ENCODE measurements around the gene SRP14.

Gene SRP14

DNA sequence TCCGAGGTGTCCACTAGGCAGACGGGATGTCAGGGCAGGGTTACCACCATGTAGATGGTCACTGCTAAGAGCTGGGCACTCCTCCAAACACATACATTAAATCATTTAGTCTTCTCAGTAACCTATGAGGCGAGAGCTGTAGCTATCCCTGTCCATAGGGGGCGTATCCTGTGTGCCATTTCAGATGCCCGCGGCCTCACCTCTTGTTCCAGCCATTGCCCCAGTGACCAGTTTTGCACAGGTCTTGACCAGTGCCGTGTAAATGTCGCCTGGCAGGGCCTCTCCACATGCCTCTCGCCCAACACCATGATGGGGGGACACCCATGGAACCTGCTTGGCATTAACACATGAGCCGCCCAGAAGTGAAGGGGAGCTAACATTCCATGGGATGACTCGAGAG is 20.8 kb upstream of the SRP14 start:
- H3K4me3 ChIP-seq (ENCODE audit: low read length): no peak overlapping the region
- TF ChIP-seq, protein P1, sequence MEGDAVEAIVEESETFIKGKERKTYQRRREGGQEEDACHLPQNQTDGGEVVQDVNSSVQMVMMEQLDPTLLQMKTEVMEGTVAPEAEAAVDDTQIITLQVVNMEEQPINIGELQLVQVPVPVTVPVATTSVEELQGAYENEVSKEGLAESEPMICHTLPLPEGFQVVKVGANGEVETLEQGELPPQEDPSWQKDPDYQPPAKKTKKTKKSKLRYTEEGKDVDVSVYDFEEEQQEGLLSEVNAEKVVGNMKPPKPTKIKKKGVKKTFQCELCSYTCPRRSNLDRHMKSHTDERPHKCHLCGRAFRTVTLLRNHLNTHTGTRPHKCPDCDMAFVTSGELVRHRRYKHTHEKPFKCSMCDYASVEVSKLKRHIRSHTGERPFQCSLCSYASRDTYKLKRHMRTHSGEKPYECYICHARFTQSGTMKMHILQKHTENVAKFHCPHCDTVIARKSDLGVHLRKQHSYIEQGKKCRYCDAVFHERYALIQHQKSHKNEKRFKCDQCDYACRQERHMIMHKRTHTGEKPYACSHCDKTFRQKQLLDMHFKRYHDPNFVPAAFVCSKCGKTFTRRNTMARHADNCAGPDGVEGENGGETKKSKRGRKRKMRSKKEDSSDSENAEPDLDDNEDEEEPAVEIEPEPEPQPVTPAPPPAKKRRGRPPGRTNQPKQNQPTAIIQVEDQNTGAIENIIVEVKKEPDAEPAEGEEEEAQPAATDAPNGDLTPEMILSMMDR (conservative IDR thresholded peaks at IDR 0.05; ENCODE audit: low read depth, low read length): no peak
- no peak for DNase-seq (ENCODE audit: low read depth)

DNA sequence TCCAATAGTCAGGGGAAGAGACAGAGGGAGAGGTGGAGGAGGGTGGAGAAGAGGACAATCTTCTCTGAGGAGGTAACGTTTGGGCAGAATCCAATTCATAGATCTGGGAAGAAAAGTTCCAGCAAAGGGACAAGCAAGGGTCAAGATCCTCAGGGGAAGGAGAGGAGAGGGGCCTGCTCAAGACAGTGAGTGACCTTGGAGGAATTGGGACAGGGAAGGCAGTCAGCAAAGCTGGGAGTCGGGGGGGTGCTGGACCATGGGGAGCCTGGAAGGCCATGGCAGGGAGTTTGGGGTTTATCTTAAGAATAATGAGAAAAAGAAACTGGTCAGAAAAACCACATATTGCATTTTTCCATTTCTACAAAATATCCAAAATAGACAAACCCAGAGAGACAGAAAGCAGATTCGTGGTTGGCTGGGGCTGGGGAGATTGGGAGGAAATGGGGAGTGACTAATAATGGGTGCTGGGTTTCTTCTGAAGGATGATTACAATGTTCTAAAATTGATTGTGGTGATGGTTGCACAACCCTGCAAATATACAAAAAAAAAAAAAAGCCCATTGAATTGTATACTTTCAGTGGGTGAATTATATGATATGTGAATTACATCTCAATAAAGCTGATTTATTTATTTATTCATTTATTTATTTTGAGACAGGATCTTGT is 19.6 kb upstream of the SRP14 start:
- H3K4me3 ChIP-seq (ENCODE audit: low read length): no peak overlapping the region
- DNase-seq (ENCODE audit: low read depth): no peak
- TF ChIP-seq, protein P1 (conservative IDR thresholded peaks at IDR 0.05; ENCODE audit: low read depth, low read length): no peak

DNA sequence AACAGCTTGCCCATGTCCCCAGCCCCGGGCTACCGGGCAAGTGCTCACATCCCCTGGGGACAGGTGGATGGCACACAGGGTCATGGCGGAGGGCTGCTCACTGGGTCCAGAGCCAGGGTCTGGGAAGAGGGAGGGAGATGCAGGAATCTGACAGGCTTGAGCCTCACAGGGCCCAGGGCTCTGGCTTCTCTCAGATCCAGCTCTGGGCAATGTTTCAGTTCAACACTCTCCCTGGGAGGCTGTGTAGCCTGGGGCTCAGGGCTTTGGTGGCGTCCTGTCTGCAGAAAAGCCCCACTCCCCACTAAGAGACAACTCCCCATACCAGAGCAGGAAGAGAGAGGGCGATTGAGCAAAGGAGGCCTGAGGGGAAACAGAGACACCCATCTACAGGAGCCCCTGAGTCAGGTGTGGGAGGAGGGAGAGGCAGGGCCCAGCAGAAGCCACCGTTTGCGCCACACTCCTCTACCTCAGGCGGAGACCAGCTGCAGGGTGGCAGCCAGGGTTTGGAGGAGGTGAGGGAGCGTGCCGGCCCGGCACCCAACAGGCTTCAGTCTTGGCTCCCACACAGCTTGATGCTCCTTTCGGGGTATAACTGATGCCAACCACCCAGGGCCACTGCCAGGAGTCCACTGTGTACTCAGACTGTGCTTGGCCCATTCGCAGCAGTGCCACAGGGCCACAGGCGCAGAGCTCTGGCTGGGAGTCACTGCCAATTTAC is 16.8 kb upstream of the SRP14 start:
- no peak for DNase-seq (ENCODE audit: low read depth)
- TF ChIP-seq, protein P1 (conservative IDR thresholded peaks at IDR 0.05; ENCODE audit: low read depth, low read length): no peak
- no peak overlapping the region for H3K4me3 ChIP-seq (ENCODE audit: low read length)

DNA sequence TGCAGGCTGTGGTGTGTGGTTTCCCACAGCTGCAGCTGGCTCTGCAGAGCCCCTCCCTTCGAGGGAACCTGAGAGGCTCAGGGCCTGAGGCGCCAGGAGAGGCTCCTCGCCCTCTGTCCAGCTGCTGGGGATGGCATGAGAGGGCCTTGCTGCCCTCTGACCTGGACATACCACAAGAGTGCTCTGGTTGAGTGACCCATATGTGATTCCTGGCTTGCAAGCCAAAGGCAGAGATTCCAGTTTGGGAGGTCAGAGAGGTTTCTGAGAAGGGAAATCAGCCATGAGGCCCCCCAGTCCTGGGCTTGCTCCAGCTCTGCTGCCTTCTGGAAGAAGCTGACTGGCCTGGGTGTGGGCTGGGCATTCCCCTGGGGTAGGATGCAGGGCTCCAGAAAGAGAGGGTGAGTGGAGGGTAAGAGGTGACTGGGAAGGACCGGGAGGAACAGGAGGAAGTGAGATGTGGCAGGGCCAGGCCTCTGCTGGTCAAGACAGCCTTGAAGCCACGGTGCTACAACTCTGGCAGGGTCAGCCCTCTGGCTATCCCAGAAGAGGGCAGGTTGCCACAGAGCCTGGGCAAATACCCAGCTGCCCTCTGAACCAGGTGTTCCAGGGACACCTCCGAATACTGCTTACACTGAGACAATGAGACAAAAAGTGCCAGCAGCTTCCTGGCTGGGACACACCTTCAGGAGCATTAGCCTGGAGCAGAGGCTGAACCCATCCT is 16.0 kb upstream of the SRP14 start:
- no peak for DNase-seq (ENCODE audit: low read depth)
- TF ChIP-seq, protein P1 (conservative IDR thresholded peaks at IDR 0.05; ENCODE audit: low read depth, low read length): no peak
- H3K4me3 ChIP-seq (ENCODE audit: low read length): no peak overlapping the region

DNA sequence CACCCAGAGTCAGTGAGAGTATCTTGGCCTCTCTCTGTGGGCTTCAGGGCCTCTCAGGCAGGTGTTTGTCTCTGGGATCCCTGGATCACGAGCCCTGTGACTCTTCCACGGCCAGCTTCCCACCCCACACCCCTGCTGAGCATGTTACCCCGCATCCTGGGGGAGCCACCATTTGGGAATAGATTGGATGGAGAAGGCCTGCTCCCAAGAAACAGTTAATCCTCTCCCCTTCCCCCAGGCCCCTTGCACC is 15.5 kb upstream of the SRP14 start:
- no peak overlapping the region for H3K4me3 ChIP-seq (ENCODE audit: low read length)
- TF ChIP-seq, protein P1 (conservative IDR thresholded peaks at IDR 0.05; ENCODE audit: low read depth, low read length): no peak
- DNase-seq (ENCODE audit: low read depth): no peak

DNA sequence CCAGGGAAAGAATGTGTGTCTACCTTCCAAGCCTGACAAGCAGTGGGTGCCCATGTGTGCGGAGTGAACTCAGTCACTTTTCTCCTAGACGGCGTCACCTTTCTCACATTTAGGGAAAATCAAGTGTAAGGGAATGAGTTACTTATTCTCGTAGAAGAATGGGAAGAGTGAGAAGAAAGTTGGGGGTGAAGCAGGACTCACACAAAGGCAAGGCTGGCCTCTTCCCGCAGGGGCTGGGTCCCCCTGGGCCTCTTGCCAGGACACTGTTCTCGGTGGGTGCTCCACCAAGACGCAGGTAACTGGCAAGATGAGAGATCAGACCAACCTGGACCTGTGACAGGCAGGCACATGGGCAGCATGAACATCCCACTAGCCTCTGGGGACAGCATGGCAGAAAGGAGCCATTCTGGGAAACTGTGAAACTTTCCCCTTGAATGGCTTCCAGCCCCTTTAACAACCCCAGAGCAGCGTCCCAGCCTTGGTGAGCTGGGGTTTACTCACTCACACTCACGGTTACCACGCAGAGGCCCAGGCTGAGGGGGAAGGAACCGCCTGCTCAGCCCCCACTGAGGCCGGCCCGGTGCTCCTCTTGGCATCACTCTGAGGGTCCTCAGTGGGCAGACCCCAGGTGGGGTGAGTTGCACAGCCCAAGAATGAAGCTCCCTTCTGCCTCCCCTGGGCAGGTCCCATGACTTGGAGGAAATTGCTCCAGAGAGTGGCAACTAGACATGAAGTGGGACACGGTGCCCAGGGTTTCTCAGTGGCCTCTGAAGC is 15.0 kb upstream of the SRP14 start:
- DNase-seq (ENCODE audit: low read depth): no peak
- H3K4me3 ChIP-seq (ENCODE audit: low read length): no peak overlapping the region
- TF ChIP-seq, protein P1 (conservative IDR thresholded peaks at IDR 0.05; ENCODE audit: low read depth, low read length): no peak
